ENCODE measurements around the gene USP49.

USP49 gene

GRCh38 chr6:41805830-41806774, 89.1 kb downstream of the USP49 start:
- DNase-seq: no peak

DNA sequence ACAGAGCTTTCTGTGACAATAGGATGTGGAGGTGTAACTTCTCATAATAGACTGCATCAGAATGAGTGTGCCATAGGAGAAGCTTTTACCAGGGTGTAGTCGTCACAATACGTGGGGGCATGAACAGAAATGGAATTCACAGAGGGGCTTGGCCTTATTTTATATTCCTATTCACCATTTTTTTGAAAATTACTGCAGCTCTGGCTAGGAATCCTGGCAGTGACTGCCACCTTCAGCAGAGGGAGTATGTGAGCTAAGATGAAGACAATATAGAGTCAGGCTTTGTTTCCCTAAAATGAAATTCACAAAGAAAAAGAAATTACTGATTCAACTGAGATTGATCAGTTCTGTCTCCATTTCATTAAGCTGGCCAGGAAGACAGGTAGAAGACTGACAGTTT, 93.8 kb downstream of the USP49 start:
- DNase-seq: no peak

- no peak for DNase-seq
These were observed 95.6 kb downstream of the USP49 start for GRCh38 chr6:41799559-41799911.

GRCh38 chr6:41798901-41799558, 96.1 kb downstream of the USP49 start:
- DNase-seq: no peak

DNA sequence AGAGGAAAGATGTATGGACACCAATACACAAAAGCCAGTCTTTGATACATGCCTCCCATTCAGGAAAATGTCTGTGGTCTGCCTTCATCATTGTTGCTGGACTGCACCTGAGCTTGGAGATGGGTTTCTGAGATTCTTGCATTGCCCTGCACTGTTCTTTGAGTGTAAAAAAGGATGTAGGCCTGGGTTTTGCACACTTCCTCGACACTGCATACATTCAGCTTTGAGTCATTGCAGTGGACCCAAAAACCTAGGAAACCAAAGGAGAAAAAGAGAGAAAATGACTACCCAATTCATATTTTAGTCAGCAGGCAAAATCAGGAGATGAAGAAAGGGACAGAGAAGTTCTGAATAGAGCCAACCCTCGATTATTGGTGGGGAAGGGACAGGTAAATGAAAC, 98.7 kb downstream of the USP49 start:
- DNase-seq: no peak

DNA sequence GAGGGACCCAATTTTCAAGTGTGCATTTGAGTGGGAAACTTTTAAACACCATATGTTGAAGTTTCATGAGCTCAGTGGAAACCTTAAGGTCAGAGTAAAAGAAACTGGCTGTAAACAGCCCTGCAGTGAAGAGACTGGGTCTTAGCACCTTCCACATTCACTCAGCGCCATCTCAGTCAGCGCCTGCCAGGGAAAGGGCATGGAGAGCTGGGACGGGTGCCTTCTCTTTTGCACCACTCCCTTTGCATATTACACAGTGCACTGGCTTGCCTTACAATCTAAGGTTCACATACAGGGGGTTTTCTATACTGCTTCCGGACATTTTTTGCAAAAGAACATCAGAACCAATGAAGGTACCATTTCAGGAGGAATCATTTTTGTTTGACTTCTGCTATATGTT, 103.2 kb downstream of the USP49 start:
- no peak for DNase-seq

- no peak for DNase-seq
These were observed 103.9 kb downstream of the USP49 start for GRCh38 chr6:41791305-41791704.

DNA sequence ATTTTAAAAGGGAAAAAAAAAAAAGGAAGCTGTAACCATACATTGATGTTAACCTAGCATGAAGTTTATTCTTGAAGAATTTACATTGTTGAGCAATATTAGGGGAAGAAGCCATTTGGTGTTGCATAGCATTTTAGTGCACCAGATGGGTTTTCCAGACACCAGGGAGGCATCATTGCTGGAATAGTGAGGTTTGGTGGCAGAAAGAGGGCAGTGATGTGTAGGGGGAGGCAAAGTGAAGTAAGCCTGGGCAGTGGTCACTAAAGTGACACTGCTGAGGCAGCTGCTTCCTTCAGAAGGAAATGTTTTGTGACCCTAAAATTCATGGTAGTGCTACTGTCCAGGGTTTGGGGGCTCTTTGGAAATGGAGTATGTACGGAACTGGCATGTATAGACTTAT, 105.1 kb downstream of the USP49 start:
- no peak for DNase-seq

- no peak for DNase-seq
These were observed 105.8 kb downstream of the USP49 start for GRCh38 chr6:41789390-41789724.

DNA sequence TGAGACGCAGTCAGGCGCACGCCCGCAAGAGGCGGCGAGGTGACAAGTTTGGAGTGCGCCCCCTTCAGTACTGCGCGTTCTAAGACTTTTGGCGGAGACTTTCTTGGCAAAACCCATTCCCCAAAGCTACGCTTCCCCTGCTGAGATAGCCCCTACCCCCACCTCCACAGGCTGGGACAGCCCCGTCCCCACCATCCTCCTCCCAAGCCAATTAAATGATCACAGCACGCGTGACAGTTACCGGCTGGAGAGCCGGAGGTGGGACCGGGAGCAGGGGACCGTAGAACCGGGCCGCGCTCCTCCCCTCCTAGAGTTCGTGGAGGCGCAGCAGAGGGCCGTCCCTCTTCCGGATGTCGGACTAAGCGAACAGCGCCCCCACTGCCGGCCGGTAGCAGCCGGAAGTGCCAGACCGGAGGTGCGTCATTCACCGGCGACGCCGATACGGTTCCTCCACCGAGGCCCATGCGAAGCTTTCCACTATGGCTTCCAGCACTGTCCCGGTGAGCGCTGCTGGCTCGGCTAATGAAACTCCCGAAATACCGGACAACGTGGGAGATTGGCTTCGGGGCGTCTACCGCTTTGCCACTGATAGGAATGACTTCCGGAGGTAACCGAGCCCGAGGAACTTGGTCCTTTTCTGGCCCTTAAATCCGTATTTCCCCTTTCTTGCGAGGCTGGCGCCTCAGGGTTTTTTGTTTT, 107.8 kb downstream of the USP49 start, which contains the start of gene TOMM6:
Gene TOMM6 (plus strand): TSS at position 476 of the 699 bp plus-strand sequence. CDS start 4 bp downstream, at position 480.
- DNase-seq: peak; percentile 75 to 88

GRCh38 chr6:41786451-41787218, 108.5 kb downstream of the USP49 start:
- DNase-seq: peak; percentile 60 to 68

GRCh38 chr6:41785689-41786450, 109.3 kb downstream of the USP49 start:
- no peak for DNase-seq

GRCh38 chr6:41785254-41785653, 109.9 kb downstream of the USP49 start:
- no peak for DNase-seq

DNA sequence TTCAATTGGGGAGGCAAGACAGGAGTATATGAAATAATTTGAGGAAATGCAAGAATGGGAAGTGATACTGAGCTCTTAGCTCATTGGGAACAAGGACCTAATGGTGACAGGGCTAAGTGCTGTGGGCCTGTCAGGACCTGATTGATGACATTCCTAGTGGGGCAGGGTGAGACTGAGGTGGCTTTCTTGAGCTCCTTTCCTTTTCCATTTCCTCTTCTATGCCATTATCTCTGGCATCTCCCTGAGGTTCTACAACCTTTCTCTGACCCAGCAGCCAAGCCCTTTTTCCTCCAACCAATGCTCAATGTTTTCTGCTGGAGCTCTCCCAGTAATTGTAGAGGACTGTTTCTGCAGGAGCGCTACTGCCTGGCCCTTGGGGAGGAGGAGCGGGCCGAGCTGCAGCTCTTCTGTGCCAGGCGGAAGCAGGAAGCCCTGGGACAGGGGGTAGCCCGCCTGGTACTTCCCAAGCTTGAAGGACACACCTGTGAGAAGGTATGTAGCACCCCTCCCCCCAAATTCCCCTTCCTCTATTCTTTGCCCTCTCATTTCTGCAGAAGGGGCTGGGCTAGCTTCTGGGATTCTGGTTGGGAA, 110.5 kb downstream of the USP49 start:
- DNase-seq: no peak

DNA sequence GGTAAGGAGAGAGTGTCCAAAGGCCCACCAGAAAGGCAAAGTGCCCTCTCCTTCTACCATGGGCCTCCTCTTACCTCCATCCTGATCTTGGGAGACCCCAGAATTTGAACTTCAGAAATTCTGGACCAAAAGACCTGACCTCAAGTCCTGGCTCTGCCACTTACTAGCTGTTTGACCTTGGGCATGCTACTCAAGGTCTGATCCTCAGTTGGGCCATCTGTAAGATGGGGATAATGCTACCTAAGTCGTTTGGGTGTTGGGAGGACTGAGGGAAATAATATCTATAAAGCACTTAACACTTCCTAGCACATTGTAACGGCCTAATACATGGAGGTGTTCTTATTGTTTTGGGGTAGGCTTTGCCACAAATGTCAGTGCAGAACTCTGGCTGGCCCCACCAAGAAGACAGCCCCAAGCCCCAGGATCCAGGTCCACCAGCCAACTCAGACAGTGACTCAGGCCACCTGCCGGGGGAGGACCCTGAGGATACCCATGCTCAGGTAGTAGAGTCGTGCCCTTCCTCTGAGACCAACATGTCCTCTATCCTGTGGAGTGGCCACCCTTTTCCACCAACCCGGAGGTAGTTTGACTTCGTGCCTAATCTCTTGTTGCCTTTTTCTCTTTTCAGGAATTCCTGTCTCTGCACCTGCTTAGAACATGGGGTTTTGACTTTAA, 111.9 kb downstream of the USP49 start:
- DNase-seq: no peak

GRCh38 chr6:41781366-41781730, 113.8 kb downstream of the USP49 start:
- no peak for DNase-seq

DNA sequence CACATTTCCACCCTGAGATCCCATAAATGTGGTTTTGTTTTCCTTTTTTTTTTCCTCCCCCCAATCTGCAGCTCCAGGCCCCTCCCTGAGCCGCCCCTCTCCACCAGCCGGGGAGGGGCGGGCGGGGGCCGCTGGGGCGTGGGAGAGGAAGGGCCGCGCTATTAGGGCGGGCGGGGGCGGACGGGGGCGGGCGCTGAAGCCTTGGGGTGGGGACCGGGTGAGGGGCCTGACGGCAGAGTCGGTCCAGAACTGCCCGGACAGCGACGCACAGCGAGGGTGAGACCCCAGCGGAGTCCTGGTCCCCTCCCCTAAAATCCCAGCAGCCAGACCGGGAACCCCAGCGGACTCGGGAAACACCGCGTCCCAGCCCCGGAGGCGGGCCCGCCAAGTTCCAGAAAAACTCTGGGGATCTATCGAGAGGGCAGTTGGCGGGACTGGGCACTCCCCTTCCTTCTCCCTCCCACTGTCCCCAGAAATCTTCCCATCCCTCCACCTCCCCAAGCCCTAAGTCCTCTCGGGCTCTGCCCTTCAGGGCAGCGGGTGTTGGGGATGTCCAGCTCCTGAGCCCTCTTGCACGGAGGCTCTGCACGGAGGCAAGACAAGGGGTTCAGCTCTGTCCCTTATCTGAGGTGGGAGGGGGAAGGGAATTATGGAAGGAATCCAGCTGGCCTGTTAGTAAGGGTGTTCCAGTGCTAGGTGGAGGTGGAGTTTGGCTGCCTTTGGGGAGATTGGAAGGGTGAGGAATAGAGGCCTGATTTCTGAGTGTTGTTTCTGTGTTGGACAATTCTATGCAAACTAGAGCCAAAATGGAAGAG, 114.4 kb downstream of the USP49 start, which contains the start of gene PRICKLE4:
Gene PRICKLE4 (plus strand): TSS at position 232 of the 815 bp plus-strand sequence. CDS start 2,692 bp downstream, outside the sequence.
- DNase-seq: peak in 1 of 2 experiments; percentile 14

GRCh38 chr6:41779788-41780550, 115.2 kb downstream of the USP49 start, which contains the start of gene FRS3:
Gene FRS3 (minus strand): TSS chr6:41779900. CDS start chr6:41776987, 2,913 bp downstream.
- peak; percentile 74 to 88 for DNase-seq

GRCh38 chr6:41779336-41779735, 115.8 kb downstream of the USP49 start:
- no peak for DNase-seq

Data from SHP77 (cell line).